ENCODE data around the gene PHACTR2.
"Not testable (repeated sequence)": the region's sequence is repeated elsewhere in the genome, so short reads cannot be mapped to it uniquely, and the experiment has no call there.

PHACTR2 gene

GRCh38 chr6:143796551-143796950 is 118.8 kb downstream of the PHACTR2 start:
- H3K27ac ChIP-seq (ENCODE audit: low read depth, low read length); H3K36me3 ChIP-seq (ENCODE audit: control insufficient read depth, insufficient read depth, low read length); H3K27me3 ChIP-seq (ENCODE audit: control insufficient read depth, insufficient read depth, low read length); H3K4me1 ChIP-seq (ENCODE audit: control insufficient read depth, insufficient read depth, low read length); H3K9ac ChIP-seq (ENCODE audit: low read length); H3K4me3 ChIP-seq (ENCODE audit: low read length): not testable (repeated sequence)

- not testable (repeated sequence) for H3K4me1 ChIP-seq (ENCODE audit: control insufficient read depth, insufficient read depth, low read length); H3K9ac ChIP-seq (ENCODE audit: low read length); H3K27me3 ChIP-seq (ENCODE audit: control insufficient read depth, insufficient read depth, low read length); H3K27ac ChIP-seq (ENCODE audit: low read depth, low read length); H3K4me3 ChIP-seq (ENCODE audit: low read length); H3K36me3 ChIP-seq (ENCODE audit: control insufficient read depth, insufficient read depth, low read length)
These were observed 120.7 kb downstream of the PHACTR2 start for GRCh38 chr6:143798487-143798886.

- H3K27me3 ChIP-seq (ENCODE audit: control insufficient read depth, insufficient read depth, low read length) = no peaks in the 10 kb centered on the region
- H3K4me1 ChIP-seq (ENCODE audit: control insufficient read depth, insufficient read depth, low read length) = no peaks in the 10 kb centered on the region
- H3K27ac ChIP-seq (ENCODE audit: low read depth, low read length) = no peak overlapping the region
- H3K36me3 ChIP-seq (ENCODE audit: control insufficient read depth, insufficient read depth, low read length) = peaks cover 3% of the 10 kb centered on the region
- H3K9ac ChIP-seq (ENCODE audit: low read length) = no peak overlapping the region
- no peak overlapping the region for H3K4me3 ChIP-seq (ENCODE audit: low read length)
These were observed 125.2 kb downstream of the PHACTR2 start for GRCh38 chr6:143802833-143803565.

GRCh38 chr6:143803769-143804568 is 126.2 kb downstream of the PHACTR2 start:
- Histone ChIP-seq H3K4me3 (ENCODE audit: low read length) (no peak overlapping the region), H3K9ac (ENCODE audit: low read length) (no peak overlapping the region), H3K27ac (ENCODE audit: low read depth, low read length) (no peak overlapping the region), H3K27me3 (ENCODE audit: control insufficient read depth, insufficient read depth, low read length) (no peaks in the 10 kb centered on the region), H3K4me1 (ENCODE audit: control insufficient read depth, insufficient read depth, low read length) (no peaks in the 10 kb centered on the region), H3K36me3 (ENCODE audit: control insufficient read depth, insufficient read depth, low read length) (peaks cover 3% of the 10 kb centered on the region)

- H3K9ac ChIP-seq (ENCODE audit: low read length) = no peak overlapping the region
These were observed 127.1 kb downstream of the PHACTR2 start for GRCh38 chr6:143804835-143805239.

GRCh38 chr6:143806282-143807102 is 128.7 kb downstream of the PHACTR2 start:
- Histone ChIP-seq H3K4me3 (ENCODE audit: low read length) (no peak overlapping the region), H3K9ac (ENCODE audit: low read length) (no peak overlapping the region), H3K4me1 (ENCODE audit: control insufficient read depth, insufficient read depth, low read length) (no peaks in the 10 kb centered on the region), H3K27ac (ENCODE audit: low read depth, low read length) (no peak overlapping the region), H3K36me3 (ENCODE audit: control insufficient read depth, insufficient read depth, low read length) (peaks cover 3% of the 10 kb centered on the region), H3K27me3 (ENCODE audit: control insufficient read depth, insufficient read depth, low read length) (no peaks in the 10 kb centered on the region)

More at GRCh38 chr6:143804835-143805239, 127.1 kb downstream of the PHACTR2 start:
- peaks cover 3% of the 10 kb centered on the region for H3K36me3 ChIP-seq (ENCODE audit: control insufficient read depth, insufficient read depth, low read length)
- no peak overlapping the region for H3K4me3 ChIP-seq (ENCODE audit: low read length)
- H3K27me3 ChIP-seq (ENCODE audit: control insufficient read depth, insufficient read depth, low read length) = no peaks in the 10 kb centered on the region
- H3K4me1 ChIP-seq (ENCODE audit: control insufficient read depth, insufficient read depth, low read length) = no peaks in the 10 kb centered on the region
- H3K27ac ChIP-seq (ENCODE audit: low read depth, low read length) = no peak overlapping the region

- no peaks in the 10 kb centered on the region for H3K27me3 ChIP-seq (ENCODE audit: control insufficient read depth, insufficient read depth, low read length)
- no peaks in the 10 kb centered on the region for H3K4me1 ChIP-seq (ENCODE audit: control insufficient read depth, insufficient read depth, low read length)
- H3K9ac ChIP-seq (ENCODE audit: low read length) = no peak overlapping the region
- H3K36me3 ChIP-seq (ENCODE audit: control insufficient read depth, insufficient read depth, low read length) = peaks cover 3% of the 10 kb centered on the region
- H3K4me3 ChIP-seq (ENCODE audit: low read length) = no peak overlapping the region
- H3K27ac ChIP-seq (ENCODE audit: low read depth, low read length) = no peak overlapping the region
These were observed 129.5 kb downstream of the PHACTR2 start for GRCh38 chr6:143807103-143807772.

GRCh38 chr6:143810745-143811144 is 133.0 kb downstream of the PHACTR2 start:
- peaks cover 3% of the 10 kb centered on the region for H3K36me3 ChIP-seq (ENCODE audit: control insufficient read depth, insufficient read depth, low read length)
- H3K9ac ChIP-seq (ENCODE audit: low read length) = no peak overlapping the region
- H3K4me3 ChIP-seq (ENCODE audit: low read length) = no peak overlapping the region
- no peaks in the 10 kb centered on the region for H3K4me1 ChIP-seq (ENCODE audit: control insufficient read depth, insufficient read depth, low read length)
- no peak overlapping the region for H3K27ac ChIP-seq (ENCODE audit: low read depth, low read length)
- no peaks in the 10 kb centered on the region for H3K27me3 ChIP-seq (ENCODE audit: control insufficient read depth, insufficient read depth, low read length)

- Histone ChIP-seq H3K9ac (ENCODE audit: low read length) (no peak overlapping the region), H3K36me3 (ENCODE audit: control insufficient read depth, insufficient read depth, low read length) (peaks cover 3% of the 10 kb centered on the region), H3K4me3 (ENCODE audit: low read length) (no peak overlapping the region), H3K27me3 (ENCODE audit: control insufficient read depth, insufficient read depth, low read length) (no peaks in the 10 kb centered on the region), H3K27ac (ENCODE audit: low read depth, low read length) (no peak overlapping the region), H3K4me1 (ENCODE audit: control insufficient read depth, insufficient read depth, low read length) (no peaks in the 10 kb centered on the region)
These were observed 133.9 kb downstream of the PHACTR2 start for GRCh38 chr6:143811501-143812157.

GRCh38 chr6:143817621-143818020 is 139.9 kb downstream of the PHACTR2 start:
- Histone ChIP-seq H3K4me1 (ENCODE audit: control insufficient read depth, insufficient read depth, low read length) (no peaks in the 10 kb centered on the region), H3K27ac (ENCODE audit: low read depth, low read length) (no peak overlapping the region), H3K9ac (ENCODE audit: low read length) (no peak overlapping the region), H3K4me3 (ENCODE audit: low read length) (no peak overlapping the region), H3K27me3 (ENCODE audit: control insufficient read depth, insufficient read depth, low read length) (no peaks in the 10 kb centered on the region), H3K36me3 (ENCODE audit: control insufficient read depth, insufficient read depth, low read length) (no peaks in the 10 kb centered on the region)

GRCh38 chr6:143821359-143821758 is 143.6 kb downstream of the PHACTR2 start:
- H3K36me3 ChIP-seq (ENCODE audit: control insufficient read depth, insufficient read depth, low read length) = no peaks in the 10 kb centered on the region
- H3K9ac ChIP-seq (ENCODE audit: low read length) = no peak overlapping the region
- no peak overlapping the region for H3K4me3 ChIP-seq (ENCODE audit: low read length)
- H3K27ac ChIP-seq (ENCODE audit: low read depth, low read length) = no peak overlapping the region
- H3K4me1 ChIP-seq (ENCODE audit: control insufficient read depth, insufficient read depth, low read length) = no peaks in the 10 kb centered on the region
- no peaks in the 10 kb centered on the region for H3K27me3 ChIP-seq (ENCODE audit: control insufficient read depth, insufficient read depth, low read length)
